OCI-LY7 (cell line): ENCODE measurements around the gene SPATA17. TPM values are rescaled to one million over a fixed set of nuclear protein-coding genes. Genes with fewer than 3 reads are reported as not detected.

ENCODE experiments used
- BruUV-seq: library from RNA; stranded (reverse); fragments of 400-500 nt; replicated peaks from 2 replicates; lab custom pipeline; 2021; lab: Mats Ljungman, UMichigan
- CTCF ChIA-PET: fragments of 300-600 bp; sonication (Branson Sonifier 250); formaldehyde crosslinking; loops from one replicate; lab custom pipeline; 2022; ENCODE audit warnings: antibody characterized with exemption; ENCODE audit not compliant: unreplicated experiment; lab: Charles Lee
- POLR2A ChIA-PET: fragments of 300-600 bp; sonication (Branson Sonifier 250); formaldehyde crosslinking; loops from one replicate; lab custom pipeline; 2022; ENCODE audit warnings: antibody characterized with exemption; lab: Charles Lee
- DNase-seq: peaks from one replicate; pipeline ENCODE4 v3.0.0-alpha.2; 2015; ENCODE audit warnings: low spot score
- H2AFZ ChIP-seq: fragments of 200-600 bp; sonication (generic), shearing (Covaris generic); 2 replicates; pipeline ENCODE4 v1.6.1; 2014; ENCODE audit warnings: mild to moderate bottlenecking, antibody characterized with exemption, low read length, moderate library complexity
- H3K27ac ChIP-seq: fragments of 200-600 bp; sonication (generic); 2 replicates; pipeline ENCODE4 v1.5.1; 2014; ENCODE audit warnings: mixed run types, low read depth, mild to moderate bottlenecking, moderate library complexity, low read length, inconsistent platforms; ENCODE audit not compliant: poor library complexity, severe bottlenecking
- H3K36me3 ChIP-seq: fragments of 200-600 bp; sonication (generic); 2 replicates; pipeline ENCODE4 v1.6.1; 2014; ENCODE audit warnings: mild to moderate bottlenecking, antibody characterized with exemption, low read length, moderate library complexity, mixed read lengths; ENCODE audit not compliant: insufficient read depth
- H3K4me1 ChIP-seq: fragments of 200-600 bp; sonication (generic); 2 replicates; pipeline ENCODE4 v1.5.1; 2014; ENCODE audit warnings: mild to moderate bottlenecking, low read length; ENCODE audit not compliant: insufficient read depth, poor library complexity, severe bottlenecking
- H3K4me2 ChIP-seq: fragments of 200-600 bp; sonication (generic); 2 replicates; pipeline ENCODE4 v1.6.1; 2014; ENCODE audit warnings: mild to moderate bottlenecking, low read length
- H3K4me3 ChIP-seq: fragments of 200-600 bp; sonication (generic); 2 replicates; pipeline ENCODE4 v1.5.1; 2014; ENCODE audit warnings: mild to moderate bottlenecking, low read depth, low read length; ENCODE audit not compliant: poor library complexity, severe bottlenecking
- H3K79me2 ChIP-seq: fragments of 200-600 bp; sonication (generic); 2 replicates; pipeline ENCODE4 v1.6.1; 2016; ENCODE audit warnings: low read depth, mild to moderate bottlenecking, low read length, moderate library complexity, mixed read lengths; ENCODE audit not compliant: insufficient read depth
- H3K9me2 ChIP-seq: fragments of 200-600 bp; sonication (generic); 2 replicates; pipeline ENCODE4 v1.6.1; 2016; ENCODE audit warnings: mild to moderate bottlenecking, low read length, mixed read lengths; ENCODE audit not compliant: insufficient read depth
- H3K9me3 ChIP-seq: fragments of 200-600 bp; sonication (generic); 2 replicates; pipeline ENCODE4 v1.6.1; 2014; ENCODE audit warnings: mild to moderate bottlenecking, mixed run types, low read length, mixed read lengths
- H4K20me1 ChIP-seq: fragments of 200-600 bp; sonication (generic); 2 replicates; pipeline ENCODE4 v1.6.1; 2014; ENCODE audit warnings: mild to moderate bottlenecking, antibody characterized with exemption, low read length, moderate library complexity, mixed read lengths; ENCODE audit not compliant: insufficient read depth
- EZH2phosphoT487 ChIP-seq: fragments of 200-600 bp; sonication (generic); IDR thresholded peaks from 2 replicates; pipeline ENCODE4 v1.6.1; 2018; ENCODE audit warnings: low read depth, borderline replicate concordance, mild to moderate bottlenecking, mixed run types, antibody characterized with exemption, low read length, moderate library complexity, mixed read lengths
- intact Hi-C: fragments of 100-400 bp; cut with micrococcal nuclease; formaldehyde crosslinking; loops from one replicate; pipeline ENCODE4 v1.10.0; 2022; ENCODE audit not compliant: unreplicated experiment
- total RNA-seq, 2 experiments: library from RNA; depleted of rRNA in 1 of 2; stranded (reverse); fragments of >200 nt in 1 of 2; shearing (Covaris generic) in 1 of 2; gene quantifications; 2 replicates each; pipeline ENCODE4 v1.2.3, GENCODE V29; 2014 to 2022
- TF ChIP-seq, protein P1 (sequence below): fragments of 200-600 bp; sonication (generic); conservative IDR thresholded peaks from 2 replicates; pipeline ENCODE4 v1.5.1; 2014; ENCODE audit warnings: mild to moderate bottlenecking, antibody characterized with exemption, low read length, moderate library complexity, mixed read lengths

Gene SPATA17
- total RNA-seq, 2 experiments from 2014 or later: not detected

DNA sequence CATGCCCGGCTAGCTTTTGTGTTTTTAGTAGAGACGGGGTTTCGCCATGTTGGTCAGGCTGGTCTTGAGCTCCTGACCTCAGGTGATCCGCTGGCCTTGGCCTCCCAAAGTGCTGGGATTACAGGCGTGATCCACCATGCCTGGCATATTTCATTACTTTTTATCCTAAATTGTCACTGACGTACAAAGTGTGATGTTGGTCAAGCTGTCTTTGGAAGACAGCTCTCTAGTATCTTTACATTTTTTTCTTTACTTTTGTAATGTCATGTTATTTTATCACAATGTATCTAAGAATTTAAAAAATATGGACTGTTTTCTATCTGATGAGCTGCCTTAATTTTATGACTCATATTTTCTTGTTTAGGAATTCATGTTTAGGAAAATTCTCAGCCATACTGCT is 72.2 kb downstream of the SPATA17 start:
- H2AFZ ChIP-seq: no peak overlapping the region
- no peak overlapping the region for H3K4me3 ChIP-seq
- intact Hi-C loops: no loop called here
- H3K27ac ChIP-seq: no peak overlapping the region
- TF ChIP-seq, protein P1, sequence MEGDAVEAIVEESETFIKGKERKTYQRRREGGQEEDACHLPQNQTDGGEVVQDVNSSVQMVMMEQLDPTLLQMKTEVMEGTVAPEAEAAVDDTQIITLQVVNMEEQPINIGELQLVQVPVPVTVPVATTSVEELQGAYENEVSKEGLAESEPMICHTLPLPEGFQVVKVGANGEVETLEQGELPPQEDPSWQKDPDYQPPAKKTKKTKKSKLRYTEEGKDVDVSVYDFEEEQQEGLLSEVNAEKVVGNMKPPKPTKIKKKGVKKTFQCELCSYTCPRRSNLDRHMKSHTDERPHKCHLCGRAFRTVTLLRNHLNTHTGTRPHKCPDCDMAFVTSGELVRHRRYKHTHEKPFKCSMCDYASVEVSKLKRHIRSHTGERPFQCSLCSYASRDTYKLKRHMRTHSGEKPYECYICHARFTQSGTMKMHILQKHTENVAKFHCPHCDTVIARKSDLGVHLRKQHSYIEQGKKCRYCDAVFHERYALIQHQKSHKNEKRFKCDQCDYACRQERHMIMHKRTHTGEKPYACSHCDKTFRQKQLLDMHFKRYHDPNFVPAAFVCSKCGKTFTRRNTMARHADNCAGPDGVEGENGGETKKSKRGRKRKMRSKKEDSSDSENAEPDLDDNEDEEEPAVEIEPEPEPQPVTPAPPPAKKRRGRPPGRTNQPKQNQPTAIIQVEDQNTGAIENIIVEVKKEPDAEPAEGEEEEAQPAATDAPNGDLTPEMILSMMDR: no peak
- no peak for TF ChIP-seq EZH2phosphoT487
- no peaks in the 10 kb centered on the region for H3K9me2 ChIP-seq
- H3K79me2 ChIP-seq: no peaks in the 10 kb centered on the region
- POLR2A ChIA-PET: no interaction called here
- no peaks in the 10 kb centered on the region for H3K4me1 ChIP-seq
- no peak for DNase-seq
- CTCF ChIA-PET: no interaction called here
- no peak overlapping the region for H3K4me2 ChIP-seq
- no peaks in the 10 kb centered on the region for H3K9me3 ChIP-seq
- H3K36me3 ChIP-seq: no peaks in the 10 kb centered on the region
- BruUV-seq: no TSS peak
- no peaks in the 10 kb centered on the region for H4K20me1 ChIP-seq

DNA sequence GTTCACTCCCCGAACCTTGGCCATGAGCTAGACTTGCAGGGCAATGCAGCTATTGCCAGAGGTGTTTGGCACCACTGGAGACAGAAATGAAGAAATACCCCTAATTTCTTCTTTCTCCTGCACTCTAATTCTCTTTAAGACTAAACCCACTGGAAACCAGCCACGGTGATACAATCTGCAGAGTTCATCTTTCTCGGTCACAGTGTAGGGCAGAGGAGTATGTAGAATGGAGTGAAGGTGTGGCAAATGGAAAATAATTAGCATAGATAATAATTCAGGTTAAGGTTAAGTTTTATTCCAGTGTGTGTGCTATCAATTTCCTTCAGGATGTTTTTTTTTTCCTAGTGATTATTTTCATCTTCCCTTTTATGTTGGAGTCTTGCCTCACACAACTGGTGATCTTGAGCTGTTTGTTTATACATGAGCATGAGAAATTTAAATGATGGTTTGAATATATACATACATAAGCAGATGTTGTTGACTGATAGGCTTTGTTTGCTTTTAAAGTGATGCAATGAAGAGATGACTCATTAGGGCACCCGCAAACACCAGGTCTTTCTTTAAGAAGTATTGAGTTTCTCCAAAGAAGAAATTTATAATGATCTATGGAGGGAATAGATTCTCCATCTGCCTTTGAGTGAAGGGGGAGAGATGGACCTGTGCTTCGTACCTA is 81.9 kb downstream of the SPATA17 start:
- no peak overlapping the region for H3K4me3 ChIP-seq
- CTCF ChIA-PET: no interaction called here
- H3K79me2 ChIP-seq: no peaks in the 10 kb centered on the region
- no peaks in the 10 kb centered on the region for H4K20me1 ChIP-seq
- H3K36me3 ChIP-seq: no peaks in the 10 kb centered on the region
- H2AFZ ChIP-seq: no peak overlapping the region
- no peak for DNase-seq
- no peak for TF ChIP-seq EZH2phosphoT487
- TF ChIP-seq, protein P1: no peak
- no peaks in the 10 kb centered on the region for H3K4me1 ChIP-seq
- POLR2A ChIA-PET: no interaction called here
- H3K4me2 ChIP-seq: no peak overlapping the region
- no TSS peak for BruUV-seq
- H3K27ac ChIP-seq: no peak overlapping the region
- no peaks in the 10 kb centered on the region for H3K9me2 ChIP-seq
- no peaks in the 10 kb centered on the region for H3K9me3 ChIP-seq
- intact Hi-C loops: no loop called here

DNA sequence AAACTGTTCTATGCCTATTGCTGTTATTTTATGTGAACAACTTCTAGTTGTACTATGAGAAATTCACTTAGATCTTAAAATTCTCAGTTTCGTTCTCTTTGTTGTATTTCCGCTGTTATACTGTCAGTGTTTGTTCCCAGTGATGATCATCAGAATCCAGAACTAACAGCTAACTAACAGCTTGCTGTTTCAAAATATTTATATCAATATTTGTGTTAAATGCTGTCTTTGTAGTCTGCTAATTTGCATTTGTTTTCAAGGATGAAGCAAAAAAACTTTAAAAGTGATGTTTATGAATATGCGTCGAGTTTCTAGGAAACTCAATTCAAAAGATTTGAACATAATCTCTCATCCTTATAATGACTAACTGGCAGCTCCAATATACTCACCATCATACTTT is 84.5 kb downstream of the SPATA17 start:
- BruUV-seq: no TSS peak
- DNase-seq: no peak
- no peak overlapping the region for H3K4me3 ChIP-seq
- H3K27ac ChIP-seq: no peak overlapping the region
- ChIA-PET POLR2A (interaction anchor here (0.6 to 1.0 kb wide), 2 partner anchors 16 to 502 kb away, joined by 3 to 4 read pairs; no protein-coding TSS in a partner anchor), CTCF (no interaction called here)
- intact Hi-C loops: no loop called here
- no peaks in the 10 kb centered on the region for H4K20me1 ChIP-seq
- no peak overlapping the region for H3K4me2 ChIP-seq
- H3K4me1 ChIP-seq: no peaks in the 10 kb centered on the region
- H3K9me2 ChIP-seq: no peaks in the 10 kb centered on the region
- no peak for TF ChIP-seq EZH2phosphoT487
- TF ChIP-seq, protein P1: no peak
- no peaks in the 10 kb centered on the region for H3K36me3 ChIP-seq
- H2AFZ ChIP-seq: no peak overlapping the region
- no peaks in the 10 kb centered on the region for H3K9me3 ChIP-seq
- no peaks in the 10 kb centered on the region for H3K79me2 ChIP-seq
